Adrenal gland (tissue), 12 donors: ENCODE data around the gene EFCAB14. TPM values are rescaled to one million over a fixed set of nuclear protein-coding genes. Genes with fewer than 3 reads are reported as not detected.

ENCODE experiments used
- DNase-seq, 7 donors: peaks; one replicate each; pipeline ENCODE4 v3.0.0-alpha.2; 2019 to 2020
- H3K27ac ChIP-seq, 5 donors: fragments of 200-600 bp; sonication (generic) in 4 of 5; 1 replicate in 3 of 5; 2 replicates in 2 of 5; pipeline versions ENCODE4 v1.5.1 to v1.8.0; 2016 to 2020; ENCODE audit warnings: mild to moderate bottlenecking in 1 of 5
- H3K27me3 ChIP-seq: fragments of 200-600 bp; 2 replicates; pipeline ENCODE4 v1.8.0; 2021
- H3K36me3 ChIP-seq, 2 donors: fragments of 200-600 bp; replicated peaks in 1 of 2; 1 replicate in 1 of 2; 2 replicates in 1 of 2; pipeline versions ENCODE4 v1.5.1 to v1.8.0; 2018 to 2022
- H3K4me1 ChIP-seq, 2 donors: fragments of 200-600 bp; replicated peaks in 1 of 2; 1 replicate in 1 of 2; 2 replicates in 1 of 2; pipeline versions ENCODE4 v1.5.1 to v1.8.0; 2018 to 2021
- H3K4me3 ChIP-seq, 4 donors: fragments of 200-600 bp; sonication (generic) in 3 of 4; one replicate each; pipeline ENCODE4 v1.5.1; 2016 to 2018
- H3K9me3 ChIP-seq, 3 donors: fragments of 200-600 bp; sonication (generic) in 1 of 3; replicated peaks in 1 of 3; 1 replicate in 2 of 3; 2 replicates in 1 of 3; pipeline versions ENCODE4 v1.5.1 to v1.8.0; 2016 to 2021
- CTCF ChIP-seq, 6 experiments: fragments of 450-650 bp in 4 of 6; fragments of 200-600 bp in 2 of 6; sonication (generic) in 1 of 6; IDR thresholded peaks; 1 replicate in 5 of 6; 2 replicates in 1 of 6; pipeline versions ENCODE4 v1.5.1 to v1.8.0; 2016 to 2021; ENCODE audit warnings: antibody characterized with exemption in 6 of 6, mild to moderate bottlenecking in 2 of 6, moderate library complexity in 1 of 6
- POLR2A ChIP-seq, 2 donors: fragments of 450-650 bp; IDR thresholded peaks; one replicate each; pipeline ENCODE4 v1.6.1; 2017; ENCODE audit warnings: antibody characterized with exemption in 2 of 2, mild to moderate bottlenecking in 2 of 2, moderate library complexity in 1 of 2
- WGBS, 4 donors: extraction: QIAGEN DNeasy Blood & Tissue Kit in 2 of 4; methylation state at CpG; one replicate each; pipeline versions ENCODE4 v1.1.5 to v1.1.7; 2013 to 2017; 5-methylcytosine and 5-hydroxymethylcytosine counted together
- intact Hi-C, 2 donors: fragments of 100-400 bp; cut with DNase I; formaldehyde crosslinking; loops; one replicate each; pipeline versions ENCODE4 v1.14.1 to v1.15.0; 2022 to 2023
- polyA plus RNA-seq, 3 donors: library from polyadenylated mRNA; stranded (reverse); fragments of 200-250 nt in 2 of 3; fragments of 350-450 nt in 1 of 3; fragmentation: Illumina TruSeq in 1 of 3; extraction: RNeasy Lipid Tissue Mini Kit (QIAGEN cat#74804) in 1 of 3; gene quantifications; one replicate each; pipeline ENCODE4 v1.2.3, GENCODE V29; 2013 to 2014
- total RNA-seq, 9 donors: library from RNA; depleted of rRNA in 4 of 9; stranded (reverse); fragments of >200 nt in 4 of 9; fragments of 120-200 nt in 1 of 9; fragmentation: NEBNext Ultra II Directional in 1 of 9; extraction: Animal tissue kit (Norgen Biotek cat#: 25700) in 1 of 9; gene quantifications; one replicate each; pipeline versions ENCODE4 v1.1.0 to v1.2.4, GENCODE V29; 2013 to 2023
- donor health status: healthy with polysubstance abuse.
- donor health status: Bipolar disorder and iron deficiency.
- donor health status: DM: yes; HTN: yes; CAD: no.
- donor health status: DM: no; HTN: no; CAD: no.
- donor health status: DM: no; HTN: no; CAD: no.
- donor health status: DM: yes; HTN: yes; CAD: no.

Gene EFCAB14
- total and polyA plus RNA-seq, 12 donors = 17.9 to 138 (median 77.3) TPM

GRCh38 chr1:46725736-46726108 lies 6.8 kb upstream of the EFCAB14 start:
- TF ChIP-seq CTCF (IDR thresholded peaks at IDR 0.05) (no peak), POLR2A (IDR thresholded peaks at IDR 0.05) (no peak)
- no peak for DNase-seq
- Histone ChIP-seq H3K27me3 (peaks cover 8% of the 10 kb centered on the region), H3K27ac (no peak overlapping the region), H3K9me3 (no peaks in the 10 kb centered on the region), H3K4me1 (peaks cover 0 to 4% of the 10 kb centered on the region in 2 donors), H3K36me3 (no peaks in the 10 kb centered on the region), H3K4me3 (no peak overlapping the region)
- WGBS, 4 donors = 36 to 41% (median 39%) methylated on average over 3 of the region's 3 CpGs
- intact Hi-C loops = loop anchor here in 1 of 2 donors (5.0 kb wide), 1 partner anchor 103 kb away; no protein-coding TSS in a partner anchor

- TF ChIP-seq POLR2A (IDR thresholded peaks at IDR 0.05) (no peak), CTCF (IDR thresholded peaks at IDR 0.05) (peak; percentile 70 to 92 (median 86))
- peaks cover 0 to 4% of the 10 kb centered on the region in 2 donors for H3K4me1 ChIP-seq
- H3K9me3 ChIP-seq = no peaks in the 10 kb centered on the region
- peak; percentile 66 to 90 (median 78) for DNase-seq
- 15 to 16% (median 15%) methylated on average over 7 of the region's 7 CpGs for WGBS, 4 donors
- H3K27me3 ChIP-seq = peaks cover 8% of the 10 kb centered on the region
- H3K27ac ChIP-seq = no peak overlapping the region
- intact Hi-C loops = loop anchor here (5.0 kb wide), 3 partner anchors 103 to 193 kb away; a partner anchor contains a TSS
- no peak overlapping the region for H3K4me3 ChIP-seq
- H3K36me3 ChIP-seq = no peaks in the 10 kb centered on the region
Measured at GRCh38 chr1:46724991-46725735, 6.2 kb upstream of the EFCAB14 start.

GRCh38 chr1:46723901-46724300 lies 5.0 kb upstream of the EFCAB14 start:
- H3K27me3 ChIP-seq = peaks cover 8% of the 10 kb centered on the region
- H3K4me3 ChIP-seq = no peak overlapping the region
- peaks cover 5 to 11% of the 10 kb centered on the region in 2 donors for H3K4me1 ChIP-seq
- intact Hi-C loops = loop anchor here (5.0 kb wide), 2 partner anchors 187 to 192 kb away; a partner anchor contains a TSS
- no peaks in the 10 kb centered on the region for H3K9me3 ChIP-seq
- no peak for TF ChIP-seq CTCF (IDR thresholded peaks at IDR 0.05)
- TF ChIP-seq POLR2A (IDR thresholded peaks at IDR 0.05) = no peak
- WGBS, 4 donors = 58 to 87% (median 67%) methylated on average over 3 to 4 of the region's 4 CpGs
- H3K27ac ChIP-seq = no peak overlapping the region
- no peak for DNase-seq
- no peaks in the 10 kb centered on the region for H3K36me3 ChIP-seq

- no peak overlapping the region for H3K4me3 ChIP-seq
- no peaks in the 10 kb centered on the region for H3K36me3 ChIP-seq
- DNase-seq = no peak
- intact Hi-C loops = loop anchor here (5.0 kb wide), 2 partner anchors 184 to 189 kb away; a partner anchor contains a TSS
- H3K27ac ChIP-seq = no peak overlapping the region
- no peaks in the 10 kb centered on the region for H3K9me3 ChIP-seq
- WGBS, 4 donors = 21 to 62% (median 48%) methylated on average over 1 to 3 of the region's 3 CpGs
- TF ChIP-seq POLR2A (IDR thresholded peaks at IDR 0.05) = no peak
- no peak for TF ChIP-seq CTCF (IDR thresholded peaks at IDR 0.05)
- peaks cover 18 to 27% of the 10 kb centered on the region in 2 donors for H3K4me1 ChIP-seq
- H3K27me3 ChIP-seq = no peaks in the 10 kb centered on the region
Measured at GRCh38 chr1:46721686-46722205, 2.8 kb upstream of the EFCAB14 start.
